ENCODE measurements around the gene ZNF219.

Gene ZNF219

DNA sequence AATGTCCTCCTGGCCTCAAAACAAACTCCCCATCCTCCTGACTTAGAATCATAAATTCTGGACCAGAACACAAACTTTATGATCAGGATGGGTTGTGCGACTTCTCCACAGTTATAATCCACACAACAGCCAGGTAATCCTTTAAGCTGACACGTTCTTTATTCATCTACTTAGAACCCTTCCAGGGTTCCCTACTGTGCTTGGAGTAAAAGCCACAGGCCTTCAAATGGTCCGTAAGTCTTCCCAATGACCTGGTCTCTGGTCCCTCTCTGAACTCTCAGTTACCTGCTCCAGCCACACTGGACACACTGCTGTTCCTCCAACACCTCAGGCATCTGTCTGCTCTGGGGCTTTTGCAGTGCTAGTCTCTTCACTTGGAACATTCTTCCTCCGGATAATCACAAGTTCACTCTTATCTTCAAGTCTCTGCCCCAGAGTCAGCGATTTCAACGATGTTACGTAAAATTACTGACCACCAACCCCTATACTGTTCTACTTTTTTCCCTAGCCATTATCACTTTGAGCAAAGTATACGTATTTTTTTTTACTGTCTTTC is 58.0 kb downstream of the ZNF219 start:
- DNase-seq (ENCODE audit: low read depth): no peak
- TF ChIP-seq, protein P1, sequence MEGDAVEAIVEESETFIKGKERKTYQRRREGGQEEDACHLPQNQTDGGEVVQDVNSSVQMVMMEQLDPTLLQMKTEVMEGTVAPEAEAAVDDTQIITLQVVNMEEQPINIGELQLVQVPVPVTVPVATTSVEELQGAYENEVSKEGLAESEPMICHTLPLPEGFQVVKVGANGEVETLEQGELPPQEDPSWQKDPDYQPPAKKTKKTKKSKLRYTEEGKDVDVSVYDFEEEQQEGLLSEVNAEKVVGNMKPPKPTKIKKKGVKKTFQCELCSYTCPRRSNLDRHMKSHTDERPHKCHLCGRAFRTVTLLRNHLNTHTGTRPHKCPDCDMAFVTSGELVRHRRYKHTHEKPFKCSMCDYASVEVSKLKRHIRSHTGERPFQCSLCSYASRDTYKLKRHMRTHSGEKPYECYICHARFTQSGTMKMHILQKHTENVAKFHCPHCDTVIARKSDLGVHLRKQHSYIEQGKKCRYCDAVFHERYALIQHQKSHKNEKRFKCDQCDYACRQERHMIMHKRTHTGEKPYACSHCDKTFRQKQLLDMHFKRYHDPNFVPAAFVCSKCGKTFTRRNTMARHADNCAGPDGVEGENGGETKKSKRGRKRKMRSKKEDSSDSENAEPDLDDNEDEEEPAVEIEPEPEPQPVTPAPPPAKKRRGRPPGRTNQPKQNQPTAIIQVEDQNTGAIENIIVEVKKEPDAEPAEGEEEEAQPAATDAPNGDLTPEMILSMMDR (IDR thresholded peaks at IDR 0.05; ENCODE audit: control insufficient read depth, insufficient read depth, low read depth, low read length, missing control alignments): no peak
- H3K4me3 ChIP-seq (ENCODE audit: control insufficient read depth, low read depth, low read length): no peak overlapping the region

Data from AG09309 (cell line).